ENCODE data around the gene POU6F2. TPM values are rescaled to one million over a fixed set of nuclear protein-coding genes. Genes with fewer than 3 reads are reported as not detected.

The POU6F2 gene
- total RNA-seq, 1 experiment from 2014 or later = 0.64 TPM

DNA sequence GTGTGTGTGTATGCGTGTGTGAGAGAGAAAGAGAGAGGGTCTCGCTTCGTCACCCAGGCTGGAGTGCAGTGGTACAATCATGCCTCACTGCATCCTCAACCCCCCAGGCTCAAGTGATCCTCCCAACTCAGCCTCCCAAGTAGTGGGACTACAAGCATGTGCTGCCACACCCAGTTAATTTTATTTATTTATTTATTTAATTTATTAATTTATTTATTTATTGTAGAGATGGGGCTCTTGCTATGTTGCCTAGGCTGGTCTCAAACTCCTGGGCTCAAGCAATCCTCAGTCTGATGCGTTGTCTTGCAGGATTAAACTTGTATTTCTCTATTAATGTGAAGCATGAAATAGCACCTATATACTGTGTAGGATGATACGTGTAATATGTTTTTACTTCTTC, 21.8 kb upstream of the POU6F2 start:
- Mint-ChIP-seq H3K36me3 (ENCODE audit: insufficient read depth, unreplicated experiment) (peaks cover 6% of the 10 kb centered on the region), H3K9me3 (ENCODE audit: low read depth, unreplicated experiment) (no peaks in the 10 kb centered on the region), H3K27ac (ENCODE audit: unreplicated experiment) (no peak overlapping the region)

DNA sequence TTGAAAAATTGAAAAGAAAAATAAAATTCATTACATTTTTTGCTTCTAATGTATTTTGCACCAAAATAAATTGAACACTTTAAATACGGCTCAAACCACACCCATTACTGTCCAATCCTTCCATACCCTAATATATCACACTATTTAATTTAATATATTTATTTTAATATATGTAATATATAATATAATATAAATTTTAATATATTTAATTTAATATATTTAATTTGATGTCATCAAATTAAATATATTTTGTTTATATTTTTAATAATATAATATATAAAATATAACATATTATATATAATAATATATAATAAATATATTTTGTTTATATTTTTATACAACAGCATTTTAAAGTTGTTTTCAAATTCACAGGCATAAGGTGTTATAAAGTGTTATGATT, 15.7 kb upstream of the POU6F2 start:
- Mint-ChIP-seq H3K36me3 (ENCODE audit: insufficient read depth, unreplicated experiment) (no peaks in the 10 kb centered on the region), H3K4me1 (ENCODE audit: low read depth, unreplicated experiment) (no peaks in the 10 kb centered on the region), H3K27me3 (ENCODE audit: unreplicated experiment) (no peaks in the 10 kb centered on the region), H3K27ac (ENCODE audit: unreplicated experiment) (no peak overlapping the region), H3K9me3 (ENCODE audit: low read depth, unreplicated experiment) (peaks cover 2% of the 10 kb centered on the region), H3K4me3 (ENCODE audit: low read depth, unreplicated experiment) (no peak overlapping the region)
- no TSS peak for BruUV-seq (replicated peaks)
- TF ChIP-seq, protein P1, sequence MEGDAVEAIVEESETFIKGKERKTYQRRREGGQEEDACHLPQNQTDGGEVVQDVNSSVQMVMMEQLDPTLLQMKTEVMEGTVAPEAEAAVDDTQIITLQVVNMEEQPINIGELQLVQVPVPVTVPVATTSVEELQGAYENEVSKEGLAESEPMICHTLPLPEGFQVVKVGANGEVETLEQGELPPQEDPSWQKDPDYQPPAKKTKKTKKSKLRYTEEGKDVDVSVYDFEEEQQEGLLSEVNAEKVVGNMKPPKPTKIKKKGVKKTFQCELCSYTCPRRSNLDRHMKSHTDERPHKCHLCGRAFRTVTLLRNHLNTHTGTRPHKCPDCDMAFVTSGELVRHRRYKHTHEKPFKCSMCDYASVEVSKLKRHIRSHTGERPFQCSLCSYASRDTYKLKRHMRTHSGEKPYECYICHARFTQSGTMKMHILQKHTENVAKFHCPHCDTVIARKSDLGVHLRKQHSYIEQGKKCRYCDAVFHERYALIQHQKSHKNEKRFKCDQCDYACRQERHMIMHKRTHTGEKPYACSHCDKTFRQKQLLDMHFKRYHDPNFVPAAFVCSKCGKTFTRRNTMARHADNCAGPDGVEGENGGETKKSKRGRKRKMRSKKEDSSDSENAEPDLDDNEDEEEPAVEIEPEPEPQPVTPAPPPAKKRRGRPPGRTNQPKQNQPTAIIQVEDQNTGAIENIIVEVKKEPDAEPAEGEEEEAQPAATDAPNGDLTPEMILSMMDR (IDR thresholded peaks at IDR 0.05; ENCODE audit: unreplicated experiment) = no peak
- DNase-seq = no peak
- intact Hi-C loops (cut with micrococcal nuclease; ENCODE audit: unreplicated experiment) = no loop called here
- CTCF ChIA-PET = no interaction called here

More for the DNA sequence above, 21.8 kb upstream of the POU6F2 start:
- no TSS peak for BruUV-seq (replicated peaks)
- intact Hi-C loops (cut with micrococcal nuclease; ENCODE audit: unreplicated experiment) = no loop called here
- TF ChIP-seq, protein P1 (IDR thresholded peaks at IDR 0.05; ENCODE audit: unreplicated experiment) = no peak
- H3K4me3 Mint-ChIP-seq (ENCODE audit: low read depth, unreplicated experiment) = no peak overlapping the region
- no peaks in the 10 kb centered on the region for H3K27me3 Mint-ChIP-seq (ENCODE audit: unreplicated experiment)
- CTCF ChIA-PET = interaction anchor here (0.6 kb wide), 1 partner anchor 9 kb away, joined by 3 read pairs; no protein-coding TSS in a partner anchor
- H3K4me1 Mint-ChIP-seq (ENCODE audit: low read depth, unreplicated experiment) = peaks cover 29% of the 10 kb centered on the region
- DNase-seq = no peak

DNA sequence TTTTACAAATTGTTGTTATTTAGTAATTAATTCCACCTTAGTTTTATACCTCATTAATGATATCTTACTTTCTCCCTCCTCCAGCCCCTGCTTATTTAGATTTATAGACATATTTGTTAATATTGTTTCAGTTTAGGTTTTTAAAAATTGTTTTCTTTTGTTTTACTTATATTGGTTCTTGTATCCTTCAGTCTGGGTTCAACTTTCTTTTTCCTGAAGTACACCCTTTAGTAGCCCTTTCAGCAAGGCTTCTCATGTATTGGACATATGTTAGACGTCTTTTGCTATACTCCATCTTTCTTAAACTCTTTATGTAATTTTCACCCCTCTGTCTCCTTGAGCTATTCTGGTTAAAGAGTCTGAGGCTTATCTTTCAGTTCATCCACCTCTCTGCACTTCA, 12.8 kb upstream of the POU6F2 start:
- H3K9me3 Mint-ChIP-seq (ENCODE audit: low read depth, unreplicated experiment) = peaks cover 2% of the 10 kb centered on the region
- no peak overlapping the region for H3K27ac Mint-ChIP-seq (ENCODE audit: unreplicated experiment)
- no peaks in the 10 kb centered on the region for H3K27me3 Mint-ChIP-seq (ENCODE audit: unreplicated experiment)

DNA sequence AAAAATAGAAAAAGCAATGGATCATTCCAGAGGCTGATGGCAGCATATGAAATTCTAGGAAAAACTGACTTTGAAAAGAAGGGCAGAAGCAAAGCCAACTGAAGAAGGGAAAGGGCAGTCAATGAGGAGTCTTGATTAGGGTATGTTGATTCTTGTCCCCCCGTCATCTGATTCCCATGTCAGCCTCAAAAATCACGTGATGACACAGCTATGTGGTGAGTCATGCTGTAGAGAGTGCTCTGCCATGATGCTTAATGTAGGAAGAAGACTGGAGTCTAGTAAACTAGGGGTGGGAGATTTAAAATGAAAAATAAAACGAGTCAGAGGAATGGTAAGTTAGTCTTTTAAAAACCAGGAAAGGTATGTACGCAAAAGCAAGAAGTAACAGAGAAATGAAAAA, 3.9 kb upstream of the POU6F2 start:
- intact Hi-C loops (cut with micrococcal nuclease; ENCODE audit: unreplicated experiment) = no loop called here
- CTCF ChIA-PET = interaction anchor here (0.7 kb wide), 1 partner anchor 177 kb away, joined by 6 read pairs; no protein-coding TSS in a partner anchor
- no peak overlapping the region for H3K4me3 Mint-ChIP-seq (ENCODE audit: low read depth, unreplicated experiment)
- no peak overlapping the region for H3K27ac Mint-ChIP-seq (ENCODE audit: unreplicated experiment)
- TF ChIP-seq, protein P1 (IDR thresholded peaks at IDR 0.05; ENCODE audit: unreplicated experiment) = no peak
- peaks cover 5% of the 10 kb centered on the region for H3K9me3 Mint-ChIP-seq (ENCODE audit: low read depth, unreplicated experiment)
- DNase-seq = no peak
- no peaks in the 10 kb centered on the region for H3K27me3 Mint-ChIP-seq (ENCODE audit: unreplicated experiment)
- peaks cover 15% of the 10 kb centered on the region for H3K4me1 Mint-ChIP-seq (ENCODE audit: low read depth, unreplicated experiment)
- no peaks in the 10 kb centered on the region for H3K36me3 Mint-ChIP-seq (ENCODE audit: insufficient read depth, unreplicated experiment)
- BruUV-seq (replicated peaks) = no TSS peak

More for the DNA sequence above, 12.8 kb upstream of the POU6F2 start:
- CTCF ChIA-PET = no interaction called here
- Mint-ChIP-seq H3K4me3 (ENCODE audit: low read depth, unreplicated experiment) (no peak overlapping the region), H3K36me3 (ENCODE audit: insufficient read depth, unreplicated experiment) (no peaks in the 10 kb centered on the region), H3K4me1 (ENCODE audit: low read depth, unreplicated experiment) (no peaks in the 10 kb centered on the region)
- intact Hi-C loops (cut with micrococcal nuclease; ENCODE audit: unreplicated experiment) = no loop called here
- BruUV-seq (replicated peaks) = no TSS peak
- TF ChIP-seq, protein P1 (IDR thresholded peaks at IDR 0.05; ENCODE audit: unreplicated experiment) = no peak
- no peak for DNase-seq
